ENCODE measurements around the gene OR6B2. TPM values are rescaled to one million over a fixed set of nuclear protein-coding genes. Genes with fewer than 3 reads are reported as not detected.

Gene OR6B2
- polyA plus RNA-seq (not detected in 2 replicates), polyA minus RNA-seq (not detected in 2 replicates)

DNA sequence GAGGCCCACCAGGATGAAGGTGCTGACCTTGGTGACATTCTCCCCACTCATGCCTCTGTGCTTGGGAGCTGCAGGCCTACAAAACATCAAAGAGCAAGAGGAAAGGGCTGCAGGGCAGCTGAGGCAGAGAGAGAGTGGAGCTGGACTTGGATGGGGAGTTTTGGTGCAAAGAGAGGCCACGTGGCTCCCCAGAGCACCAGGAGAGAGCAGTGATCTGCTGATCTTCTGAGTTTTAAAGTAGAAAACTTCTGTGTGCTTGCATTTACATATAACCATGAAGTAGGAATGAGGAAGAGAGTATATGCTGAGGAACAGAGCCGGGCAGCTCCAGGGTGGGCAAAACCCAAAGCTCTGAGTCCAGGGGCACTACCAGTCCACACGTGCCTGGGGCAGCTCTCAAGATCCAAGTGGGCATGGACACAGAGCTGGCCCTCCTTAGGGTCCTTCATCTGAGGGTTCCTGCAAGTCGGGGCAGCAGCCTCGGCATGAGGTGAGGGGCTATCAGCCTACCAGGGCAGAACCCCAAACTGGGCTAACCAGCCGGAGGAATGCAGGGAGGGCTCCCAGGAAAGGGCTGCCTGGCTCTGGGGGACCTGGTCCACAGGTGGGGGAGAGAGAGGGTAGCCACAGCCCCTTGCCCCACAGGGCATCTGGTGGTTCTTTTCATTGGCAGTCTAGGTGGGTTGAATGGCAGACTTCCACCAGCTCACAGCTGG lies at the start of gene OR6B2:
Gene OR6B2, minus strand, starts transcription at position 51 of the 716 bp plus-strand sequence. Its CDS starts 0 bp downstream, at position 51.
- no peak for TF ChIP-seq MXI1 (conservative IDR thresholded peaks at IDR 0.05; ENCODE audit: poor library complexity, severe bottlenecking)
- TF ChIP-seq, protein P1, sequence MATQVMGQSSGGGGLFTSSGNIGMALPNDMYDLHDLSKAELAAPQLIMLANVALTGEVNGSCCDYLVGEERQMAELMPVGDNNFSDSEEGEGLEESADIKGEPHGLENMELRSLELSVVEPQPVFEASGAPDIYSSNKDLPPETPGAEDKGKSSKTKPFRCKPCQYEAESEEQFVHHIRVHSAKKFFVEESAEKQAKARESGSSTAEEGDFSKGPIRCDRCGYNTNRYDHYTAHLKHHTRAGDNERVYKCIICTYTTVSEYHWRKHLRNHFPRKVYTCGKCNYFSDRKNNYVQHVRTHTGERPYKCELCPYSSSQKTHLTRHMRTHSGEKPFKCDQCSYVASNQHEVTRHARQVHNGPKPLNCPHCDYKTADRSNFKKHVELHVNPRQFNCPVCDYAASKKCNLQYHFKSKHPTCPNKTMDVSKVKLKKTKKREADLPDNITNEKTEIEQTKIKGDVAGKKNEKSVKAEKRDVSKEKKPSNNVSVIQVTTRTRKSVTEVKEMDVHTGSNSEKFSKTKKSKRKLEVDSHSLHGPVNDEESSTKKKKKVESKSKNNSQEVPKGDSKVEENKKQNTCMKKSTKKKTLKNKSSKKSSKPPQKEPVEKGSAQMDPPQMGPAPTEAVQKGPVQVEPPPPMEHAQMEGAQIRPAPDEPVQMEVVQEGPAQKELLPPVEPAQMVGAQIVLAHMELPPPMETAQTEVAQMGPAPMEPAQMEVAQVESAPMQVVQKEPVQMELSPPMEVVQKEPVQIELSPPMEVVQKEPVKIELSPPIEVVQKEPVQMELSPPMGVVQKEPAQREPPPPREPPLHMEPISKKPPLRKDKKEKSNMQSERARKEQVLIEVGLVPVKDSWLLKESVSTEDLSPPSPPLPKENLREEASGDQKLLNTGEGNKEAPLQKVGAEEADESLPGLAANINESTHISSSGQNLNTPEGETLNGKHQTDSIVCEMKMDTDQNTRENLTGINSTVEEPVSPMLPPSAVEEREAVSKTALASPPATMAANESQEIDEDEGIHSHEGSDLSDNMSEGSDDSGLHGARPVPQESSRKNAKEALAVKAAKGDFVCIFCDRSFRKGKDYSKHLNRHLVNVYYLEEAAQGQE (IDR thresholded peaks at IDR 0.05; ENCODE audit: borderline replicate concordance), result no peak
- TF ChIP-seq, protein P2, sequence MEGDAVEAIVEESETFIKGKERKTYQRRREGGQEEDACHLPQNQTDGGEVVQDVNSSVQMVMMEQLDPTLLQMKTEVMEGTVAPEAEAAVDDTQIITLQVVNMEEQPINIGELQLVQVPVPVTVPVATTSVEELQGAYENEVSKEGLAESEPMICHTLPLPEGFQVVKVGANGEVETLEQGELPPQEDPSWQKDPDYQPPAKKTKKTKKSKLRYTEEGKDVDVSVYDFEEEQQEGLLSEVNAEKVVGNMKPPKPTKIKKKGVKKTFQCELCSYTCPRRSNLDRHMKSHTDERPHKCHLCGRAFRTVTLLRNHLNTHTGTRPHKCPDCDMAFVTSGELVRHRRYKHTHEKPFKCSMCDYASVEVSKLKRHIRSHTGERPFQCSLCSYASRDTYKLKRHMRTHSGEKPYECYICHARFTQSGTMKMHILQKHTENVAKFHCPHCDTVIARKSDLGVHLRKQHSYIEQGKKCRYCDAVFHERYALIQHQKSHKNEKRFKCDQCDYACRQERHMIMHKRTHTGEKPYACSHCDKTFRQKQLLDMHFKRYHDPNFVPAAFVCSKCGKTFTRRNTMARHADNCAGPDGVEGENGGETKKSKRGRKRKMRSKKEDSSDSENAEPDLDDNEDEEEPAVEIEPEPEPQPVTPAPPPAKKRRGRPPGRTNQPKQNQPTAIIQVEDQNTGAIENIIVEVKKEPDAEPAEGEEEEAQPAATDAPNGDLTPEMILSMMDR (IDR thresholded peaks at IDR 0.05; ENCODE audit: poor library complexity, severe bottlenecking), result no peak
- TF ChIP-seq SMC3 (conservative IDR thresholded peaks at IDR 0.05; ENCODE audit: poor library complexity), result no peak
- TF ChIP-seq EZH2 (IDR thresholded peaks at IDR 0.05; ENCODE audit: borderline replicate concordance, insufficient read depth, low read length, poor library complexity, severe bottlenecking), result no peak
- no peak for TF ChIP-seq TAF1 (IDR thresholded peaks at IDR 0.05; ENCODE audit: low read depth)
- TF ChIP-seq POLR2AphosphoS5 (IDR thresholded peaks at IDR 0.05), result no peak
- TF ChIP-seq EP300 (conservative IDR thresholded peaks at IDR 0.05; ENCODE audit: poor library complexity, severe bottlenecking), result no peak
- TF ChIP-seq RAD21 (conservative IDR thresholded peaks at IDR 0.05), result no peak
- Histone ChIP-seq H3F3A (ENCODE audit: insufficient read depth, low read length, poor library complexity, severe bottlenecking) (no peaks in the 10 kb centered on the region), H3K27me3 (ENCODE audit: insufficient read depth, low read depth, low read length) (peaks cover 22% of the 10 kb centered on the region)

DNA sequence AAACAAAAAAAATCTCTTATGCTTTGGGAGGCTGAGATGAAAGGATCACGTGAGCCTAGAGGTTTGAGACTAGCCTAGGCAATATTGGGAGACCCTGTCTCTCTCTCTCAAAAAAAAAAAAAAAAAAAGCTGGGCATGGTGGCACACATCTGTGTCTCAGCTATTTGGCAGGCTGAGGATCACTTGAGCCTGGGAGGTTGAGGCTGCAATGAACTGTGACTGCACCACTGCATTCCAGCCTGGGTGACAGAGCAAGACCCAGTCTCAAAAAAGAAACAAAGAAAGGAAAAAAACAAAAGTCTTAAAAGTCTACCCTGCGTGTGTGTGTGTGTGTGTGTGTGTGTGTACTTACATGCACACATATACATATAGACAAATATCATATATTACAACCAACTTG lies 48.4 kb upstream of the OR6B2 start:
- no peaks in the 10 kb centered on the region for H3K9me2 ChIP-seq (ENCODE audit: insufficient read depth, low read length)
- peaks cover 12% of the 10 kb centered on the region for H3K9me3 ChIP-seq (ENCODE audit: low read length)
- no peaks in the 10 kb centered on the region for H3K79me2 ChIP-seq (replicated peaks; ENCODE audit: insufficient read depth, low read length)
- no peak overlapping the region for H3K4me2 ChIP-seq (ENCODE audit: low read length)
- H3F3A ChIP-seq (ENCODE audit: insufficient read depth, low read length, poor library complexity, severe bottlenecking), result no peaks in the 10 kb centered on the region
- no peak overlapping the region for H3K4me3 ChIP-seq (ENCODE audit: low read length)
- H3K36me3 ChIP-seq (ENCODE audit: insufficient read depth, low read length), result no peaks in the 10 kb centered on the region
- no peak for TF ChIP-seq POLR2AphosphoS5 (IDR thresholded peaks at IDR 0.05)
- TF ChIP-seq RAD21 (conservative IDR thresholded peaks at IDR 0.05), result no peak
- TF ChIP-seq, protein P2 (IDR thresholded peaks at IDR 0.05; ENCODE audit: poor library complexity, severe bottlenecking), result no peak
- no peak for TF ChIP-seq EZH2 (IDR thresholded peaks at IDR 0.05; ENCODE audit: borderline replicate concordance, insufficient read depth, low read length, poor library complexity, severe bottlenecking)
- TF ChIP-seq TAF1 (IDR thresholded peaks at IDR 0.05; ENCODE audit: low read depth), result no peak
- no peak for TF ChIP-seq EP300 (conservative IDR thresholded peaks at IDR 0.05; ENCODE audit: poor library complexity, severe bottlenecking)
- TF ChIP-seq, protein P1 (IDR thresholded peaks at IDR 0.05; ENCODE audit: borderline replicate concordance), result no peak
- TF ChIP-seq SMC3 (conservative IDR thresholded peaks at IDR 0.05; ENCODE audit: poor library complexity), result no peak
- no peak for TF ChIP-seq MXI1 (conservative IDR thresholded peaks at IDR 0.05; ENCODE audit: poor library complexity, severe bottlenecking)
- H3K27me3 ChIP-seq (ENCODE audit: insufficient read depth, low read depth, low read length), result no peaks in the 10 kb centered on the region
- H3K27ac ChIP-seq (ENCODE audit: low read length), result no peak overlapping the region
- no peak overlapping the region for H2AFZ ChIP-seq (ENCODE audit: low read depth, low read length)
- no peaks in the 10 kb centered on the region for H4K20me1 ChIP-seq (ENCODE audit: insufficient read depth)
- no peak overlapping the region for H3K9ac ChIP-seq (ENCODE audit: low read length)

More for the DNA sequence above, at the start of gene OR6B2:
- Histone ChIP-seq H3K4me2 (ENCODE audit: low read length) (no peak within 1 kb of the TSS), H3K4me3 (ENCODE audit: low read length) (no peak within 1 kb of the TSS), H3K9me2 (ENCODE audit: insufficient read depth, low read length) (no peaks in the 10 kb centered on the region), H2AFZ (ENCODE audit: low read depth, low read length) (no peak within 1 kb of the TSS), H3K36me3 (ENCODE audit: insufficient read depth, low read length) (no peaks in the 10 kb centered on the region), H3K9me3 (ENCODE audit: low read length) (no peaks in the 10 kb centered on the region), H3K79me2 (replicated peaks; ENCODE audit: insufficient read depth, low read length) (no peaks in the 10 kb centered on the region), H4K20me1 (ENCODE audit: insufficient read depth) (no peaks in the 10 kb centered on the region), H3K9ac (ENCODE audit: low read length) (no peak within 1 kb of the TSS), H3K27ac (ENCODE audit: low read length) (no peak within 1 kb of the TSS)

Data from neural cell (in vitro differentiated cells).